Fibroblast of mammary gland (primary cell): ENCODE measurements around the gene HSBP1L1.

Source experiments
- DNase-seq: peaks from one replicate; pipeline ENCODE4 v3.0.0-alpha.2; 2010; ENCODE audit warnings: low read depth
- H3K4me3 ChIP-seq: 2 replicates; pipeline ENCODE4 v1.5.1; 2011; ENCODE audit warnings: low read depth, mild to moderate bottlenecking, low read length, moderate library complexity; ENCODE audit not compliant: control insufficient read depth
- TF ChIP-seq, protein P1 (sequence below): conservative IDR thresholded peaks from 2 replicates; pipeline ENCODE4 v1.5.1; 2011; ENCODE audit warnings: low read depth, low read length, inconsistent platforms; ENCODE audit not compliant: control insufficient read depth, insufficient read depth

Gene HSBP1L1

DNA sequence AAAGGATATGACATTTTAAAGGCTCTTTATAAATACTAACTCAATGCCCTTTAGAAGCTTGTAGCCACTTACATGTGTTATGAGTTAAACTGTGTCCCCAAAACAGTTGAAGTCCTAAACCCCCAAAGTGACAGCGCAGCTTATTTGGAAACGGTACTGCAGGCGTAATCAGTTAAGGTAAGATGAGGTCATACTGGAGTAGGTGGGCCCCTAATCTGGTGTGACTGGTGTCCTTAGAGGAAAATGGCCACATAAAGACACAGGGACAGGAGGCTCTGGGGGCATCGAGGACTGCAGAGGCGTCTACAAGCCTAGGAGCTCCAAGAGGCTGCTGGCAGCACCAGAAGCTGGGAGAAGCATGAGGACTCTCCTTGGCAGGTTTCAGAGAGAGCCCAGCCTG, 15.4 kb downstream of the HSBP1L1 start:
- DNase-seq, result no peak
- H3K4me3 ChIP-seq, result no peak overlapping the region
- TF ChIP-seq, protein P1, sequence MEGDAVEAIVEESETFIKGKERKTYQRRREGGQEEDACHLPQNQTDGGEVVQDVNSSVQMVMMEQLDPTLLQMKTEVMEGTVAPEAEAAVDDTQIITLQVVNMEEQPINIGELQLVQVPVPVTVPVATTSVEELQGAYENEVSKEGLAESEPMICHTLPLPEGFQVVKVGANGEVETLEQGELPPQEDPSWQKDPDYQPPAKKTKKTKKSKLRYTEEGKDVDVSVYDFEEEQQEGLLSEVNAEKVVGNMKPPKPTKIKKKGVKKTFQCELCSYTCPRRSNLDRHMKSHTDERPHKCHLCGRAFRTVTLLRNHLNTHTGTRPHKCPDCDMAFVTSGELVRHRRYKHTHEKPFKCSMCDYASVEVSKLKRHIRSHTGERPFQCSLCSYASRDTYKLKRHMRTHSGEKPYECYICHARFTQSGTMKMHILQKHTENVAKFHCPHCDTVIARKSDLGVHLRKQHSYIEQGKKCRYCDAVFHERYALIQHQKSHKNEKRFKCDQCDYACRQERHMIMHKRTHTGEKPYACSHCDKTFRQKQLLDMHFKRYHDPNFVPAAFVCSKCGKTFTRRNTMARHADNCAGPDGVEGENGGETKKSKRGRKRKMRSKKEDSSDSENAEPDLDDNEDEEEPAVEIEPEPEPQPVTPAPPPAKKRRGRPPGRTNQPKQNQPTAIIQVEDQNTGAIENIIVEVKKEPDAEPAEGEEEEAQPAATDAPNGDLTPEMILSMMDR, result no peak

DNA sequence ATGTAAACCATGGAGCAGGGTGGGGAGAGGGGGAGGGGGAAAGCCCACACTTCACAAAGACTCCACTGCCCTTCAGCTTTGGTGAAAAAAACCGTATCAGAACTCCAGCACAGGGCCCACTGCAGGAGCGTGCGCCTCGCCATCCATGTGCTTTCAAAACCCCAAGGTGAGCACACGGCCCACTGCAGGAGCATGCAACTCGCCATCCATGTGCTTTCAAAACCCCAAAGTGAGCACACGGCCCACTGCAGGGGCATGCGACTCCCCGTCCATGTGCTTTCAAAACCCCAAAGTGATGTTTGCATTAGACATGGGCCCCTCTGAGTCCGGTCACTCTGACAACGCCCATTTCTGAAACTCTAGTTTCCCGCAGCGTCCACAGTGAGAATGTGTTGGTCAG, 16.1 kb downstream of the HSBP1L1 start:
- TF ChIP-seq, protein P1, result no peak
- no peak for DNase-seq
- H3K4me3 ChIP-seq, result no peak overlapping the region

DNA sequence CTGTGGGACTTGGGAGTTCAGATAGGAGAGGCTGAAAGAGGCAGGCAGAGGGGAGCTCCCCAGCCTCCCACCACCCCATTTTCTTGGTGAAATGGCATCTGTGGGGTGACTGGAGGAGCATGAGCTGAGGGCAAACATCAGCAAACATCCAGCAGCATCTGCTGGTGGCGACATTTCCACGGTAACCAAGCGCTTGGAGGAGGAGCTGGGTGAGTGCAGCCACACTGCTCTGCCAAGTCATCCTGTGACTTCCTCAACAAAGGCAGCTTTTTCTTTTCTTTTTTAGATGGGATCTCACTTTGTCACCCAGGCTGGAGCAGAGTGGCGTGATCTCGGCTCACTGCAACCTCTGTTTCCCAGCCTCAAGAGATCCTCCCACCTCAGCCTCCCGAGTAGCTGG, 18.3 kb downstream of the HSBP1L1 start:
- no peak overlapping the region for H3K4me3 ChIP-seq
- TF ChIP-seq, protein P1, result no peak
- peak; percentile 45 for DNase-seq

DNA sequence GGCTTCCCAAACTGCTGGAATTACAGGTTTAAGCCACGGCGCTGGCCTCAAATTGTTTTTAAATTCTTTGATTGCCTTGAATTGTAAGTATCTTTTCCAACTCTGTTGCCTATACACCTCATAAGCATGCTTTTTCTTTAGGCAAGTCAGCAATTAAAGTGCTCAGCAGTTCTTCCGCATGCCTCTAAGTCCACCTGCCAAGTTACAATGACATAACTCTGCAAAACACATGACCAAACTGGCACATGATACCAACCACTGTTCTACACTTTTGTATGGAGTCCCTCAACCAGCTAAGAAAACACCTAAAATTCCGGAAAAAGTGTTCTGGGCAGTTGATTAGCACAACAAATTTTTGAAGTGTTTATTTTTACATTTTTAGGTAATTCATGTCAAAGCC, 18.8 kb downstream of the HSBP1L1 start:
- H3K4me3 ChIP-seq, result no peak overlapping the region
- DNase-seq, result no peak
- TF ChIP-seq, protein P1, result no peak

DNA sequence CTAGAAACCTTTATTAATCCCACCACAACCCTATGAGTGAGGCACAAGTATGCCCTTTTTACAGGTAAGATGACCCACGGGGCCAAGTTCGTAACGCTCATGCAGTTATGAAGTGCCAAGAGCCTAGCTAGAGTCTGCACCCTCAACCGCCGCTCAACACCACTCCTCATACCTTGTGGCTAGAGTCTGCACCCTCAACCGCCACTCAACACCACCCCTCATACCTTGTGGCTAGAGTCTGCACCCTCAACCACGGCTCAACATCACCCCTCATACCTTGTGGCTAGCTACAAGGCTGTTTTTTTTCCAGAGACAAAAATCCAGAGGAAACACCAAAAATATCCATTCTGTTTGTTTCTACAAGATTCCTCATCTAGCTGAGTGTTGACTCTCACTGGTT, 19.4 kb downstream of the HSBP1L1 start:
- H3K4me3 ChIP-seq, result no peak overlapping the region
- TF ChIP-seq, protein P1, result no peak
- DNase-seq, result no peak

DNA sequence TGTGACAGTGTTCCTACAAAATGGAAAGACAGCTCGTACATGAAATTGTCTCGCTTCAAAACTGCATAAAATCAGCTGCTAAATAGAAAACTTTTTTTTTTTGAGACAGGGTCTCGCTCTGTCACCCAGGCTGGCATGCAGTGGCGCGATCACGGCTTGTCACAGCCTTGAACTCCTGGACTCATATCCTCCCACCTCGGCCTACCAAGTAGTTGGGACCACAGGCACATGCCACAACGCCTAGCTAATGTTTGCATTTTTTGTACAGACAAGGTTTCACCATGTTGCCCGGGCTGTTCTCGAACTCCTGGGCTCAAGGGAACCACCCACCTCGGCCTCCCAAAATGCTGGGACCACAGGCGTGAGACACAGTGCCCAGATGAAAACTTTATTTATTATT, 20.7 kb downstream of the HSBP1L1 start:
- DNase-seq, result no peak
- TF ChIP-seq, protein P1, result no peak
- no peak overlapping the region for H3K4me3 ChIP-seq

DNA sequence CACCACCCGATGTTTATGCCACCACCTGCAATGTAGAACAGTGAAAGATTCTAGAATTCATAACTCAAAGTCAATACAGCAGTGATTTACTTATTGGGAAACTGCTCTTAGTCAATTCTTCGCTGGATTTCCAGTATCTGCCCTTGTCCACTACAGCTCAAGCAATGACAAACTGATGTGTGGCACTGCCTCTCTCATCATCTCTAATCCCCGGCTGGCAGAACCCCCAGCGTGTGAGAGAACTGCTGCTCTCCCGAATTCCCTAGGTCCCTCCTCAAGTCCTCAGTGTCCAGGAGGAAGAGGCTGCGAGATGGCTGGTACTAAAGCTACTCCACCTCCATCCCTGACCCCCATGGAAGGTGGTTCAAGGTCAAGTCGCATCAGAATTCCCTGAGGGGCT, 22.3 kb downstream of the HSBP1L1 start:
- no peak for DNase-seq
- TF ChIP-seq, protein P1, result no peak
- peak overlapping the region; percentile 74 for H3K4me3 ChIP-seq
